GM12878 (cell line): Measurements from ENCODE around the gene NLGN1. TPM values are rescaled to one million over a fixed set of nuclear protein-coding genes. Genes with fewer than 3 reads are reported as not detected.

ENCODE experiments used
- E2F4 ChIP-seq: IDR thresholded peaks from 2 replicates; pipeline ENCODE4 v1.6.1; 2012; ENCODE audit warnings: low read depth, low read length, improper control_type of control experiment
- LARP7 ChIP-seq: fragments of 450-650 bp; IDR thresholded peaks from 2 replicates; pipeline ENCODE4 v1.6.1; 2017; ENCODE audit warnings: mild to moderate bottlenecking
- SP1 ChIP-seq: IDR thresholded peaks from one replicate; pipeline ENCODE4 v1.6.1; 2011; ENCODE audit warnings: low read depth, low read length
- STAT3 ChIP-seq: IDR thresholded peaks from 2 replicates; pipeline ENCODE4 v1.6.1; 2011; ENCODE audit warnings: low read depth, low read length, improper control_type of control experiment
- TCF3 ChIP-seq: IDR thresholded peaks from 2 replicates; pipeline ENCODE4 v1.6.1; 2012; ENCODE audit warnings: low read depth, mild to moderate bottlenecking, low read length, borderline replicate concordance; ENCODE audit not compliant: insufficient read depth
- WRNIP1 ChIP-seq: IDR thresholded peaks from 2 replicates; pipeline ENCODE4 v1.6.1; 2011; ENCODE audit warnings: low read depth, low read length, improper control_type of control experiment, borderline replicate concordance
- ZBTB40 ChIP-seq: fragments of 450-650 bp; IDR thresholded peaks from 2 replicates; pipeline ENCODE4 v1.6.1; 2016; ENCODE audit warnings: mild to moderate bottlenecking, moderate library complexity, borderline replicate concordance
- ZNF274 ChIP-seq: IDR thresholded peaks from one replicate; pipeline ENCODE4 v1.8.0; 2011; ENCODE audit not compliant: insufficient read length, insufficient read depth
- polyA plus RNA-seq, 11 experiments: library from polyadenylated mRNA; depleted of rRNA in 4 of 11; unstranded in 6 of 11; stranded (reverse) in 5 of 11; fragments of >200 nt; fragmentation: Nextera tagmentation in 4 of 11; fragmentation: Illumina TruSeq in 1 of 11; extraction: Ambion mirVana in 4 of 11; extraction: Trizol in 1 of 11; gene quantifications; 1 replicate in 1 of 11; 2 replicates in 10 of 11; pipeline versions ENCODE4 v1.2.1 to v1.2.3, GENCODE V29; 2011 to 2016; ENCODE audit warnings: inconsistent platforms in 2 of 11, missing spikeins in 2 of 11, low read depth in 1 of 11
- total RNA-seq, 4 experiments: library from RNA; depleted of rRNA in 3 of 4; stranded (reverse); fragments of >200 nt in 3 of 4; fragmentation: Illumina TruSeq in 1 of 4; extraction: Trizol in 1 of 4; gene quantifications; 2 replicates each; pipeline versions ENCODE4 v1.2.1 to v1.2.3, GENCODE V29; 2013 to 2021
- TF ChIP-seq, protein P1 (sequence below): fragments of 450-650 bp; IDR thresholded peaks from 2 replicates; pipeline ENCODE4 v1.6.1; 2017; ENCODE audit warnings: mild to moderate bottlenecking

NLGN1 gene
- total and polyA plus RNA-seq, 10 of the 15 experiments (the other 5 are each of a cell fraction or from before 2014, with no cell fraction given) = not detected

DNA sequence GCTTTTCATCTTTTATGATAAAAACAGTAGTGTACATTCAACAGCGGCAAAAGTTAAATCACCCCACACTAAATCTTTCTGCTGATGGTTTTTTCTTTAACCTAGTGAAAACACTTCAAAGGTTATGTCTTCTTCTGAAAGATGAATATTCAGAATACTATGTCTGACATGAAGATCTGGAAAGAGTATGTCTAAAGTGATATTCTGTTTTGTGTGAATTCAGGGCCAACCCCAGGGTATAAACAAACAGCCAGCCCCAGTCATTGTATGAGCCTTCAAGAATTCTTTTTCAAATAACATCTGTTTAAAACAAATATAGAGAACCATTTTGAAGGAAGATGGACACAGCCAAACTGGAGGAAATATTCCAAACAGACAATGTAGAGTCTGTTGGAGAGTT, 880.5 kb downstream of the NLGN1 start (continued):
- TF ChIP-seq, protein P1, sequence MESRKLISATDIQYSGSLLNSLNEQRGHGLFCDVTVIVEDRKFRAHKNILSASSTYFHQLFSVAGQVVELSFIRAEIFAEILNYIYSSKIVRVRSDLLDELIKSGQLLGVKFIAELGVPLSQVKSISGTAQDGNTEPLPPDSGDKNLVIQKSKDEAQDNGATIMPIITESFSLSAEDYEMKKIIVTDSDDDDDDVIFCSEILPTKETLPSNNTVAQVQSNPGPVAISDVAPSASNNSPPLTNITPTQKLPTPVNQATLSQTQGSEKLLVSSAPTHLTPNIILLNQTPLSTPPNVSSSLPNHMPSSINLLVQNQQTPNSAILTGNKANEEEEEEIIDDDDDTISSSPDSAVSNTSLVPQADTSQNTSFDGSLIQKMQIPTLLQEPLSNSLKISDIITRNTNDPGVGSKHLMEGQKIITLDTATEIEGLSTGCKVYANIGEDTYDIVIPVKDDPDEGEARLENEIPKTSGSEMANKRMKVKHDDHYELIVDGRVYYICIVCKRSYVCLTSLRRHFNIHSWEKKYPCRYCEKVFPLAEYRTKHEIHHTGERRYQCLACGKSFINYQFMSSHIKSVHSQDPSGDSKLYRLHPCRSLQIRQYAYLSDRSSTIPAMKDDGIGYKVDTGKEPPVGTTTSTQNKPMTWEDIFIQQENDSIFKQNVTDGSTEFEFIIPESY = no peak
- no peak for TF ChIP-seq ZNF274
- TF ChIP-seq WRNIP1 = no peak
- TF ChIP-seq ZBTB40 = no peak
- no peak for TF ChIP-seq LARP7
- TF ChIP-seq SP1 = no peak
- no peak for TF ChIP-seq TCF3
- TF ChIP-seq STAT3 = no peak
- TF ChIP-seq E2F4 = no peak
